Activated T-helper 1 cell treated with anti-CD3 and anti-CD28 coated beads, Interleukin-12 subunit alpha, Interleukin-12 subunit beta, Interleukin-2, Interleukin-4 antibody, amounts not matched to agents 30 ng/mL and 10 ng/mL and 1 ng/mL, durations not matched to agents 14 hours and 24 hours and 36 hours (primary cell): ENCODE measurements around the gene ZNF142. TPM values are rescaled to one million over a fixed set of nuclear protein-coding genes. Genes with fewer than 3 reads are reported as not detected.
A peak's percentile ranks its signal among the peaks of the same experiment; 100 is the strongest.
"Not testable (repeated sequence)": the region's sequence is repeated elsewhere in the genome, so short reads cannot be mapped to it uniquely, and the experiment has no call there.

Experiments used
- DNase-seq: peaks from one replicate; pipeline ENCODE4 v3.0.0; 2021; ENCODE audit warnings: low spot score
- H3K27ac Mint-ChIP-seq: one replicate; pipeline ENCODE4 v1.8.0; 2021; ENCODE audit warnings: mild to moderate bottlenecking, mixed read lengths
- H3K27me3 Mint-ChIP-seq: one replicate; pipeline ENCODE4 v1.8.0; 2022; ENCODE audit warnings: mild to moderate bottlenecking, moderate library complexity, mixed read lengths; ENCODE audit not compliant: insufficient read depth
- H3K36me3 Mint-ChIP-seq: one replicate; pipeline ENCODE4 v1.8.0; 2021; ENCODE audit warnings: low read depth, mixed read lengths
- H3K4me1 Mint-ChIP-seq: one replicate; pipeline ENCODE4 v1.8.0; 2021; ENCODE audit warnings: low read depth, mixed read lengths
- H3K4me3 Mint-ChIP-seq: one replicate; pipeline ENCODE4 v1.8.0; 2021; ENCODE audit warnings: mild to moderate bottlenecking, moderate library complexity, mixed read lengths
- H3K9me3 Mint-ChIP-seq: one replicate; pipeline ENCODE4 v1.8.0; 2021; ENCODE audit warnings: mixed read lengths
- intact Hi-C: fragments of 100-400 bp; cut with micrococcal nuclease; formaldehyde crosslinking; loops from one replicate; pipeline ENCODE4 v1.15.1; 2024
- total RNA-seq: library from RNA; stranded (reverse); gene quantifications from 2 replicates; pipeline ENCODE4 v1.2.3, GENCODE V29; 2022

ZNF142 gene, protein sequence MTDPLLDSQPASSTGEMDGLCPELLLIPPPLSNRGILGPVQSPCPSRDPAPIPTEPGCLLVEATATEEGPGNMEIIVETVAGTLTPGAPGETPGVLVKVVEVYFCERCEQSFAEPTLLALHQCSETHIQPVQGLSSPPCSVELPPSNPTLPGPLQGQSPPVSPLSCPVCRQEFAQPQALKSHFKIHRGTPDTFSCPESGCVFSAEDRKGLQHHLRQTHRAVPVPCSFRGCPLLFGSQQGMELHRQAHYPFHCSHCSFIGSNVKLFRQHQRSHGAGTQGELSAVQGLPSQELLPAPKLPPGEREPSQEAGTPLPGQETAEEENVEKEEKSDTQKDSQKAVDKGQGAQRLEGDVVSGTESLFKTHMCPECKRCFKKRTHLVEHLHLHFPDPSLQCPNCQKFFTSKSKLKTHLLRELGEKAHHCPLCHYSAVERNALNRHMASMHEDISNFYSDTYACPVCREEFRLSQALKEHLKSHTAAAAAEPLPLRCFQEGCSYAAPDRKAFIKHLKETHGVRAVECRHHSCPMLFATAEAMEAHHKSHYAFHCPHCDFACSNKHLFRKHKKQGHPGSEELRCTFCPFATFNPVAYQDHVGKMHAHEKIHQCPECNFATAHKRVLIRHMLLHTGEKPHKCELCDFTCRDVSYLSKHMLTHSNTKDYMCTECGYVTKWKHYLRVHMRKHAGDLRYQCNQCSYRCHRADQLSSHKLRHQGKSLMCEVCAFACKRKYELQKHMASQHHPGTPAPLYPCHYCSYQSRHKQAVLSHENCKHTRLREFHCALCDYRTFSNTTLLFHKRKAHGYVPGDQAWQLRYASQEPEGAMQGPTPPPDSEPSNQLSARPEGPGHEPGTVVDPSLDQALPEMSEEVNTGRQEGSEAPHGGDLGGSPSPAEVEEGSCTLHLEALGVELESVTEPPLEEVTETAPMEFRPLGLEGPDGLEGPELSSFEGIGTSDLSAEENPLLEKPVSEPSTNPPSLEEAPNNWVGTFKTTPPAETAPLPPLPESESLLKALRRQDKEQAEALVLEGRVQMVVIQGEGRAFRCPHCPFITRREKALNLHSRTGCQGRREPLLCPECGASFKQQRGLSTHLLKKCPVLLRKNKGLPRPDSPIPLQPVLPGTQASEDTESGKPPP (N-terminal part only)
- total RNA-seq: 61.8 and 64.4 TPM in 2 replicates

DNA sequence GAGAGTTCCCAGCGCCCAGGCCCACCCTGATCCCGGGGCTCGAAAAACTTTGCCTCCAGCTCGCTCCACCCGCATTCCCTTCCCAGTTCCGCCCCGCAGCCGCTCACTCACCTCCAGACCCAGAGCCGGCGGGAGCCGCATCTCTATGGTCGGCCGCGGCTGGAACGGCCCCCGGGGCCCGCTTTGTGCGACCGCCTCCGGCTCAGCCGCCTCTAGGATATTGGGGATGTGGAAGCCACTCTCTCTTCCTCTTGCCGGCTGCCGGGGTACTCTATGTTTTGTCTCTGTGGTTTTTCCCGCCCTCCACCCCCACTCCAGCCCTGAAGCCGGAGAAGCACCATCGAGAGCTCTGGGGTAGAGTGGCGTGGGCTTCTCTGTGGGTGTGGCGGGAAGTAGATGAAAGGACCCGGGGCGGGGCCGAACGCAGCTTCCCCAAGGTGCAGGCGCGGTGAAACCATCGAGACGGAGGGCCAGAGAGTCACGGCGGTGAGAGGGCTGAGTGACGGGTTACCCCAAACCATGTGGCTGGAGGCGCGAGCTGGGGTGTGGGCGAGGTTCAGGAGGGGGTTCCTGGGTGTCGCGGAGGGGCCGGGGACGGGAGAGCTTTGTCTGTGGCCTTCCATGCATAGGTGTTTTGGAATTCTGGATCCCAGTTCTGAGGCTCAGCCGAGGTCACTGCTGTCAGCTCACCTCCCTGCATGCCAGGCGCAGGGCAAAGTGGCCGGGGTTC, at the start of gene ZNF142, which contains the start of gene BCS1L:
TSS of gene ZNF142 (minus strand) at position 366 of the 730 bp plus-strand sequence. CDS start 3,194 bp downstream, outside the sequence.
TSS of gene BCS1L (plus strand) at position 426 of the 730 bp plus-strand sequence. CDS start 1,305 bp downstream, outside the sequence.
- Mint-ChIP-seq H3K36me3 (peaks cover 32% of the 10 kb centered on the region), H3K4me3 (peak within 1 kb of the TSS; percentile 99), H3K27ac (peak within 1 kb of the TSS; percentile 97), H3K27me3 (no peaks in the 10 kb centered on the region), H3K9me3 (no peaks in the 10 kb centered on the region), H3K4me1 (peaks cover 29% of the 10 kb centered on the region)
- peak; percentile 92 for DNase-seq
- intact Hi-C loops: loop anchor here (1.0 to 5.0 kb wide), 13 partner anchors 13 to 729 kb away; partner anchors contain the start of genes AAMP, ANKZF1, ARPC2 and ATG9A

DNA sequence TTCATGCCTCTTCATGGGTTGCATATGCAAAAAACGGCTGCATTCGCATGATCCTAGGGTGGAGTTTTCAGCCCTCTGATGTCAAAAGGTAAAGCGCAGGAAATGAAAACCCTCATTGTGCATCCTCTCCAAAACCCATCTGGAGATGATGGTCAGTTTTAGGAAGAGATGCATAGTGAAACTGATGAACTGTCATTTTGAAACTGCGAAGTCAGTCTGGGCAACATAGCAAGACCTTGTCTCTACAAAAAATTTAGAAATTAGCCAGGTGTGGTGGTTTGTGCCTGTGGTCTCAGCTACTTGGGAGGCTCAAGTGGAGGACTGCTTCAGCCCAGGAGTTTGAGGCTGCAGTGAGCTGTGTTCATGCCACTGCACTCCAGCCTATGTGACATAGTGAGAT, 48.7 kb upstream of the ZNF142 start:
- intact Hi-C loops: no loop called here
- no peak for DNase-seq
- H3K9me3 Mint-ChIP-seq: no peaks in the 10 kb centered on the region
- H3K4me1 Mint-ChIP-seq: peaks cover 19% of the 10 kb centered on the region
- no peak overlapping the region for H3K4me3 Mint-ChIP-seq
- peaks cover 2% of the 10 kb centered on the region for H3K36me3 Mint-ChIP-seq
- no peak overlapping the region for H3K27ac Mint-ChIP-seq
- H3K27me3 Mint-ChIP-seq: peaks cover 15% of the 10 kb centered on the region

DNA sequence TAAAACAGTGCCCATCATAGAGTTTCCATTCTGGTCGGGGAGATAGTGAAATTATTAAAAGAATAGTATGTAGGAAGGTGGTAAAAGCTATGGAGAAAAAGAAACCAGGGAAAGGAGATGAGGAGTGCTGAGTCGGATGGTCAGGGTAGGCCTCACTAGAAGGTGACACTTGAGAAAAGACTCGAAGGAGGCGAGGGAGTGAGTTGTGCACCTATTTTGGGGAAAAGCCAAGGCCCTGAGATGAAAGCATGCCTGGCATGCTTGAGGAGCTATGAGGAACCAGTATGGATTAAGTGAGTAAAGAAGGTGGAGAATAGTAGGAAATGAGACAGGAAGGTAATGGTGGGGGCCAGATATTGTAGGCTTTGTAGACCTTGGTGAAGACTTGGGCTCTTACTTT, 43.9 kb upstream of the ZNF142 start:
- H3K4me1 Mint-ChIP-seq: peaks cover 8% of the 10 kb centered on the region
- H3K27me3 Mint-ChIP-seq: peaks cover 11% of the 10 kb centered on the region
- H3K36me3 Mint-ChIP-seq: peaks cover 2% of the 10 kb centered on the region
- DNase-seq: no peak
- no peaks in the 10 kb centered on the region for H3K9me3 Mint-ChIP-seq
- intact Hi-C loops: no loop called here
- H3K27ac Mint-ChIP-seq: no peak overlapping the region
- H3K4me3 Mint-ChIP-seq: no peak overlapping the region

DNA sequence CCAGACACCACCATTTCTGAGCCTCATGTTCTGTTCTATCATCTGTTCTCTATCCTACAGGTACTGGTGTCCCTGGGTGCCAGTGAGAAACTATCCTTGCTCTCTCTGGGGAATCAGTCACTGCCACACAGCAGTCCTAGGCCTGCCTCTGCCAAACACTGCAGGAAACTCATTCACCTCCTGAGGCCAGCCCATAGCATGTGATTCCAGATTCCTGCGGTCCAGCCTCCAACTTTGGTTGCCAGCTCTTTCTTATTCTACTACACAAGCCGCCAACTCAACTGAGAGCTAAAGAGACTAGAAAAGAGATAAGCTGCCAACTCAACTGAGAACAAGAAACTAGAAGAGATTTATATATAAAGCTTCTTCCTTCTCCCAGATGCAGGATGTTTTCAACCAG, 42.4 kb upstream of the ZNF142 start:
- Mint-ChIP-seq H3K27me3 (peaks cover 8% of the 10 kb centered on the region), H3K27ac (no peak overlapping the region), H3K9me3 (no peaks in the 10 kb centered on the region), H3K4me1 (no peaks in the 10 kb centered on the region), H3K36me3 (peaks cover 2% of the 10 kb centered on the region), H3K4me3 (no peak overlapping the region)
- no peak for DNase-seq
- intact Hi-C loops: no loop called here

DNA sequence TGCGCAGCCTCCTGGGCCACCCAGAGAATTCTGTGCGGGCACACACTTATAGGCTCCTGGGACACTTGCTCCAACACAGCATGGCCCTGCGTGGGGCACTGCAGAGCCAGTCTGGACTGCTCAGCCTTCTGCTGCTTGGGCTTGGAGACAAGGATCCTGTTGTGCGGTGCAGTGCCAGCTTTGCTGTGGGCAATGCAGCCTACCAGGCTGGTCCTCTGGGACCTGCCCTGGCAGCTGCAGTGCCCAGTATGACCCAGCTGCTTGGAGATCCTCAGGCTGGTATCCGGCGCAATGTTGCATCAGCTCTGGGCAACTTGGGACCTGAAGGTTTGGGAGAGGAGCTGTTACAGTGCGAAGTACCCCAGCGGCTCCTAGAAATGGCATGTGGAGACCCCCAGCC, 39.5 kb upstream of the ZNF142 start:
- Mint-ChIP-seq H3K27ac (no peak overlapping the region), H3K4me3 (no peak overlapping the region), H3K27me3 (peaks cover 3% of the 10 kb centered on the region), H3K9me3 (no peaks in the 10 kb centered on the region), H3K36me3 (peaks cover 2% of the 10 kb centered on the region), H3K4me1 (no peaks in the 10 kb centered on the region)
- no peak for DNase-seq
- intact Hi-C loops: no loop called here

DNA sequence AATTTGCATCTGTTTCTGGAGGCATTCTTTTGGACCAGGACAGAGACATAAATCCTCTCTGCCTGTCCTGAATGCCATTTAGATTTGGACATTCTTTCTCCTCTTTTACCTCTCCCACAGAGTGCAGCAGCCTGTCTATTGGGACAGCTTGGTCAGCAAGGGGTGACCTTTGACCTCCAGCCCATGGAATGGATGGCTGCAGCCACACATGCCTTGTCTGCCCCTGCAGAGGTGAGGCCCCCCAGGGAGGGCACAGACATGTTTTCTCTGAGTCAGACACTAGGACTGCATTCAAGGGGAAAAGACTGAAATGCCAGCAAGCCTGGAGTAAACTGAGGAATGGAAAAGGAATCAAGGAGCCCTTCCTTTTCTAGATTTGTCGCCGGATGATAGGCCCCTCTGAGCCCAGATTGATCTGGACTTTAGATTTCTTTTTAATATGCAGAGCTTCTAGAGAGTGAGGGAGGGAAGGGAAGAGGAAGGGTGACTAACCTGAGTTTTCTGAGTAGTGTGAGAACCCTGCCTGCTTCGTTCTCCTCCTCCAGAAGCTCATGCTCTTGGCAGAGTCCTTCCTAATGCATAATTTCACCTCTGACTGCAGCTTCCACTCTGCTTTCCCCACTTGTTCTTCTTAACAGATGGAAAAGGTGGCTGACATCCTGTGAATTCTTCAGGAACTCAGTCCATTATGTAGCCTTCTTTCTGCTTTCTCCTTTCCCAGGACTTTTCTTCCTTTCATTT, 35.2 kb upstream of the ZNF142 start:
- intact Hi-C loops: no loop called here
- H3K27ac Mint-ChIP-seq: no peak overlapping the region
- no peaks in the 10 kb centered on the region for H3K9me3 Mint-ChIP-seq
- no peak overlapping the region for H3K4me3 Mint-ChIP-seq
- no peaks in the 10 kb centered on the region for H3K4me1 Mint-ChIP-seq
- no peaks in the 10 kb centered on the region for H3K27me3 Mint-ChIP-seq
- peaks cover 2% of the 10 kb centered on the region for H3K36me3 Mint-ChIP-seq
- DNase-seq: no peak

DNA sequence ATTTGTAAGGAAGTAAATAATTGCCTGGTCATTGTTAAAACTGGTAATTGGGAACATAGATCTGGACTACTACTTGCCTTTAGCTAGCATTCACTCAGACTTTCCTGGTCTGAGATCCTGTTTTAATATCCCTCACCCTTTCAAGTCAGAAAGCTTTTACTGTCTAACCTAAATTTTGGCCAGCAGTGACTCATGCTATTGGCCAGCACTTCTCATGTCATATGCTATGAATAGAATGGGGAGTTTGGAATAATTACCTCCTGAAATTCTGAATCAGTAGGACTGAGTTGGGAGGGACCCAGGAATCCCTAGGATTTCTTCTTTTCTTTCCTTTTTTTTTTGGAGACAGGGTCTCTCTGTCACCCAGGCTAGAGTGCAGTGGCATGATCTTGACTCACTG, 31.8 kb upstream of the ZNF142 start:
- DNase-seq: no peak
- no peak overlapping the region for H3K27ac Mint-ChIP-seq
- no peaks in the 10 kb centered on the region for H3K4me1 Mint-ChIP-seq
- intact Hi-C loops: no loop called here
- no peaks in the 10 kb centered on the region for H3K9me3 Mint-ChIP-seq
- H3K27me3 Mint-ChIP-seq: no peaks in the 10 kb centered on the region
- no peak overlapping the region for H3K4me3 Mint-ChIP-seq
- peaks cover 4% of the 10 kb centered on the region for H3K36me3 Mint-ChIP-seq

DNA sequence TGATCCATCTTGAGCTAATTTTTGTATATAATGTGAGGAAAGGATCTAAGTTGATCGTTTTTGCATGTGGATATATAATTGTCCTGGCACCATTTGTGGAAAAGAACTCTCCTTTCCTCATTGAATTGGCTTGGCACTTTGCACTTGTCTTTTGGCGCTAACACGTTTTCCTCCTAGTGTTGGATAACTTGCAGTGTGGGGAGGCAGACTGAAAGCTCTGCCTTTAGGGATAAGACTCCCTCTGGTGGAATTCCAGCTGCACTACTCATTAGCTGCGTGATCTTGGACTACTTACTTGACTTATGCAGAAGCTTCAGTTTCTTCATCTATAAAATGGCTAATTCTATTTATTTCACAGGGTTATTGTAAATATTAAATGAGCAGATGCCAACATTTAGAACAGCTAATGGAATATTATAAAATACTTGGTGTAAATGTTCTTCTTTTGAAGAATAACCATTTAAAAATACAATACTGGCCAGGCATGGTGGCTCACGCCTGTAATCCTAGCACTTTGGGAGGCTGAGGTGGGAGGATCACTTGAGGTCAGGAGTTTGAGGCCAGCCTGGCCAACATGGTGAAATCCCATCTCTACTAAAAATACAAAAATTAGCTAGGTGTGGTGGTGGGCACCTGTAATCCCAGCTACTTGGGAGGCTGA, 28.1 kb upstream of the ZNF142 start:
- H3K36me3 Mint-ChIP-seq, DNase-seq, H3K27ac Mint-ChIP-seq, H3K4me1 Mint-ChIP-seq, H3K4me3 Mint-ChIP-seq, H3K9me3 Mint-ChIP-seq, H3K27me3 Mint-ChIP-seq: not testable (repeated sequence)
- intact Hi-C loops: loop anchor here (1.0 kb wide), 2 partner anchors 28 to 160 kb away; partner anchors contain the start of genes BCS1L and ZNF142

DNA sequence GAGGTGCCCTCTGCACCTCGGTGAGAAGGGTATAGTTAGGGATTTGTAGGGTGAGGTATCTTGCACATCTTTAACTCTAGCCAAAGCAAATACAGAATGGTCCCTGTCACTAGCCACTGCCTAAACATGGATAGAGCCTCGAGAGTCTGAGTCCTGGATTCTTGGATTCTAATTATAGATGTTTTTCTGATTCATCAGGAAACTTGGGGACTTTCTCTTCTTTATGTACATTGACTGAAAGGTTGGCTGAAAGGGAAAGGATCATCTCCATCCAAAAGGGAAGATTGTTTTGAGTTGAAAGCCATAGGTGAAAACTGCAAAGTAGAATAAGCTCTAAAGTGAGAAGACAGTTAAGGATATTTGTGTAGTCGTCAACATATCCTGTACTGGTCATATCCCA, 20.6 kb upstream of the ZNF142 start:
- no peaks in the 10 kb centered on the region for H3K9me3 Mint-ChIP-seq
- H3K4me3 Mint-ChIP-seq: no peak overlapping the region
- DNase-seq: no peak
- intact Hi-C loops: no loop called here
- no peaks in the 10 kb centered on the region for H3K4me1 Mint-ChIP-seq
- no peak overlapping the region for H3K27ac Mint-ChIP-seq
- H3K27me3 Mint-ChIP-seq: no peaks in the 10 kb centered on the region
- H3K36me3 Mint-ChIP-seq: peaks cover 3% of the 10 kb centered on the region

DNA sequence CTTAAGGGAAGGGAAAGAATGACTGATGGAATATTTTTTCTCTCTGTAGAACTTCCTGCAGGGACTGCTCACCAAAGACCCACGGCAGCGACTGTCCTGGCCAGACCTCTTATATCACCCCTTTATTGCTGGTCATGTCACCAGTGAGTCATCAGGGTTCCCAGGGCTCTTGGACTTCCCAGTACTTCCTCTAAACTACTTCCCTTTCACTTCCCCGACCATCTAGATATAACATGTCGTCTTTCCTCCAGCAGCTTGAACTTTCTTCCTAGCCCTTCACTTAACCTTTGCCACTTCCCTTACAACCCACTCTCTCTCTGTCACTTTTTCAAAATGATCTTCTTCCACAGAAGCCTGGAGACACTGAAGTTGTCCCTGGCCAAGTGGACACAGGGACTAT, 19.7 kb upstream of the ZNF142 start:
- intact Hi-C loops: no loop called here
- Mint-ChIP-seq H3K27me3 (no peaks in the 10 kb centered on the region), H3K27ac (no peak overlapping the region), H3K4me1 (no peaks in the 10 kb centered on the region), H3K4me3 (no peak overlapping the region), H3K36me3 (peaks cover 3% of the 10 kb centered on the region), H3K9me3 (no peaks in the 10 kb centered on the region)
- DNase-seq: no peak
